ENCODE measurements around the gene ERG. TPM values are rescaled to one million over a fixed set of nuclear protein-coding genes. Genes with fewer than 3 reads are reported as not detected.

ERG gene
- polyA plus RNA-seq, 3 donors: 15.6 to 20.7 (median 19.5) TPM

- peak; percentile 76 for DNase-seq
Measured at GRCh38 chr21:38505654-38506523, 7.6 kb upstream of the ERG start.

GRCh38 chr21:38504066-38504465 lies 5.8 kb upstream of the ERG start:
- DNase-seq: no peak

- no peak for DNase-seq
Measured at GRCh38 chr21:38503583-38503982, 5.3 kb upstream of the ERG start.

- no peak for DNase-seq
Measured at GRCh38 chr21:38500073-38500472, 1.8 kb upstream of the ERG start.

- DNase-seq: no peak
Measured at GRCh38 chr21:38499296-38499695, 1.0 kb upstream of the ERG start.

GRCh38 chr21:38496224-38496623 lies 2.1 kb downstream of the ERG start:
- no peak for DNase-seq

GRCh38 chr21:38495696-38496095 lies 2.6 kb downstream of the ERG start:
- no peak for DNase-seq

GRCh38 chr21:38495242-38495641 lies 3.0 kb downstream of the ERG start:
- DNase-seq: no peak

- DNase-seq: no peak
Measured at GRCh38 chr21:38494703-38495102, 3.6 kb downstream of the ERG start.

- no peak for DNase-seq
Measured at GRCh38 chr21:38494251-38494642, 4.0 kb downstream of the ERG start.

GRCh38 chr21:38493549-38494250 lies 4.6 kb downstream of the ERG start:
- no peak for DNase-seq

GRCh38 chr21:38492007-38492406 lies 6.3 kb downstream of the ERG start:
- DNase-seq: no peak

- DNase-seq: no peak
Measured at GRCh38 chr21:38491536-38491935, 6.7 kb downstream of the ERG start.

- no peak for DNase-seq
Measured at GRCh38 chr21:38490411-38491020, 7.8 kb downstream of the ERG start.

- no peak for DNase-seq
Measured at GRCh38 chr21:38489729-38490128, 8.5 kb downstream of the ERG start.

- DNase-seq: no peak
Measured at GRCh38 chr21:38489271-38489652, 9.0 kb downstream of the ERG start.

- DNase-seq: no peak
Measured at GRCh38 chr21:38488640-38489270, 9.5 kb downstream of the ERG start.

GRCh38 chr21:38487901-38488639 lies 10.2 kb downstream of the ERG start:
- no peak for DNase-seq

GRCh38 chr21:38486706-38487105 lies 11.6 kb downstream of the ERG start:
- DNase-seq: no peak

- DNase-seq: no peak
Measured at GRCh38 chr21:38486221-38486620, 12.1 kb downstream of the ERG start.

- DNase-seq: no peak
Measured at GRCh38 chr21:38479641-38480525, 18.4 kb downstream of the ERG start.

All from renal pelvis (tissue), 4 donors.